Activated CD8-positive, alpha-beta memory T cell treated with anti-CD3 and anti-CD28 coated beads, Interleukin-2, amount 50 U/mL, for 4 hours (primary cell): ENCODE data around the gene HSPG2.
"Not testable (repeated sequence)": the region's sequence is repeated elsewhere in the genome, so short reads cannot be mapped to it uniquely, and the experiment has no call there.

ENCODE experiments used
- DNase-seq: peaks from one replicate; pipeline ENCODE4 v3.0.0-alpha.2; 2020

HSPG2 gene

GRCh38 chr1:21937034-21937371 is at the start of gene HSPG2:
Gene HSPG2 (minus strand): TSS chr1:21937310. CDS start chr1:21937217, 93 bp downstream.
- DNase-seq, result no peak

GRCh38 chr1:21986386-21986785 is 49.3 kb upstream of the HSPG2 start:
- DNase-seq, result not testable (repeated sequence)

DNA sequence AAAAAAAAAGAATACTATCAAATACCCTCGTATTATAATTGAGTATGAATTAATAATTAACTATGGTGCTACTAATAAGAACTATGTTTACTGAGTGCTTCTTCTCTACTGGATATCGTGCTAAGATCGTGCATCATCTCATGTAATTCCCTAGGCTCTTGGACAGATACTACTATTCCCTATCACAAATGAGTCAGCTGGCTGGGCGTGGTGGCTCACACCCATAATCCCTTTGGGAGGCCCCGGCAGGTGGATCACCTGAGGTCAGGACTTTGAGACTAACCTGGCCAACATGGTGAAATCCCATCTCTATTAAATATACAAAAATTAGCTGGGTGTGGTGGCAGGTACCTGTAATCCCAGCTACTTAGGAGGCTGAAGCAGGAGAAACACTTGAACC is 48.8 kb upstream of the HSPG2 start:
- DNase-seq, result not testable (repeated sequence)

- DNase-seq, result not testable (repeated sequence)
These were observed 46.4 kb upstream of the HSPG2 start for GRCh38 chr1:21983539-21983938.

- DNase-seq, result not testable (repeated sequence)
These were observed 45.0 kb upstream of the HSPG2 start for GRCh38 chr1:21982122-21982521.

DNA sequence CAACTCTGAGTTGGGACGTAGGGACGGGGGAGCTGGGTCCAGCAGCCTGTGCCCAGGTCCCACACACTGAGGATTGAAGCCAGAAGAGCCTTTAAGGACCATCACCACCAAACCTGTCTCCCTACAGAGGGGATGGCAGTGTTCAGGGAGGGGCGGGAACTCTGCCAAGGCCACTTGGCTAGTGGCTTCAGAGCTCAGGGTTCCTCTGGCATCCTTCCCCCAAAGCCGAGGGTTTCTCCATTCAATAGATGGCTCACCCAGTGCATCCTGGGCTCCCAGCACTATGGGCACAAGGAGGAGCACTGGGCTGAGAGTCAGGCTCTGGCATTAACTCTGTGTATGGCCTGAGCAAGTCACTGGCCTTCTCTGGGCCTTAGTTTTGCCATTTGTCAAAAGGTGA is 44.1 kb upstream of the HSPG2 start:
- DNase-seq, result not testable (repeated sequence)

DNA sequence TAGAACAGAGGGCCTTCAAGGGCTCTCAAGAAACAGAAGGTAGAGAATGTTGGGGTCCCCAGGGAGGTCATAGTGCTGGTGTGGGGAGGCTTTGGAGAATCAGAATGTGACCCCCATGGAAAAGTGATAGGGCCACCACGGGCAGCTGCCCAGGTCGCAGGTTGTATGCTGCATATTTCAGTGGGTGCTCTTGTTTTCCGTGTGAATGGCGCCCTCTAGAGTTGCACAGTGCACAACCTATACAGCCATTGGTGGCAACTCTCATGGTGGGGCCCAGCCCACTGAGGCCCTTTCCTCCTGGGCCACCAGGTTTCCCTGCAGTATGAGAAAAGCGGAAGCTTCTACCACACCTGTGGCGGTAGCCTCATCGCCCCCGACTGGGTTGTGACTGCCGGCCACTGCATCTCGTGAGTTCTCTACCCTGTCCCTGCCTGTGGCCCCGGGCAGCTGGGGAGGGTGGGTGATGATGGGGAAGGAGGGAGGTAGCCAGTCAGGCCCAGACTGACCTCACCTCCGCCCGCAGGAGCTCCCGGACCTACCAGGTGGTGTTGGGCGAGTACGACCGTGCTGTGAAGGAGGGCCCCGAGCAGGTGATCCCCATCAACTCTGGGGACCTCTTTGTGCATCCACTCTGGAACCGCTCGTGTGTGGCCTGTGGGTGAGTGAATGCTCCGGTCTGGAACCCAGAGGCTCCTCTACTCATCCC is 43.6 kb upstream of the HSPG2 start:
- not testable (repeated sequence) for DNase-seq

DNA sequence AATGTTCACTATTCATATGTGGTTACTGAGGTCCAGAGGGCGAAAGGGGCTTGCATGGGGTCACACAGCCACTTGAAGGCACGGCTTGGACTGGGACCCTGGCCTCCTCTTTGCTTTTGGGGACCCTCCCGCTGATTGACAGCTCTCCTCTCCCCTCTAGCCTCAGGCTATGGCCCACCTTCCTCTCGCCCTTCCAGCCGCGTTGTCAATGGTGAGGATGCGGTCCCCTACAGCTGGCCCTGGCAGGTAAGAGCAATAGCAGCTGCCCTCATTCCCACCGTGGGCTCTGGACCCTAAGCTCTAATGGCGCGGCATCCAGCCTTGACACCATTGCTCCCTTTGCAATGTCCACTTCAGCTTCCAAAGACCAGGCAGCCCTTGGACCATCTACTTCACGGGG is 41.1 kb upstream of the HSPG2 start:
- not testable (repeated sequence) for DNase-seq

- not testable (repeated sequence) for DNase-seq
These were observed 39.7 kb upstream of the HSPG2 start, which contains the start of gene CELA3B for GRCh38 chr1:21976703-21977239. Gene CELA3B (plus strand): TSS chr1:21977022. CDS start chr1:21977040, 18 bp downstream.

- not testable (repeated sequence) for DNase-seq
These were observed 38.2 kb upstream of the HSPG2 start for GRCh38 chr1:21975296-21975695.

- not testable (repeated sequence) for DNase-seq
These were observed 37.6 kb upstream of the HSPG2 start for GRCh38 chr1:21974699-21975098.

DNA sequence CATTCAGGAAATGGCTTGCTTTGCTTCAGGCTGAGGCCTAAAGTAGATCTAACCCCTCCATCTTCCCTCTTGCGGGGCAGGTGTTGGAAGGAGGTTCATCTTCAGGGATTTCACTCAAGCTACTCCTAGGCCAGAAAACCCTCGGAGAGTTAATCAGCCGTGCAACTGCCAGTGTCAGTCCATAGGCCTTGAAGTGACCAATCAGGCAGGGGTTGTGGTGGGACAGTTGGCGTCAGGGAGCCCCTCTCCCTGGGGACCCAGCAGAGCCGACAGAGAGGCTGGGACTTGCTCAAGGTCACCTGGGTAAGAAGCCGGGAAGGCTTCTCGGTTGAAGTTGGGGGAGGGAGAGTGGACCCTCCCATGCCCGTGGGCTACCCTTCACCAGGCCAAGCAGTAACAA is 36.8 kb upstream of the HSPG2 start:
- DNase-seq, result not testable (repeated sequence)

DNA sequence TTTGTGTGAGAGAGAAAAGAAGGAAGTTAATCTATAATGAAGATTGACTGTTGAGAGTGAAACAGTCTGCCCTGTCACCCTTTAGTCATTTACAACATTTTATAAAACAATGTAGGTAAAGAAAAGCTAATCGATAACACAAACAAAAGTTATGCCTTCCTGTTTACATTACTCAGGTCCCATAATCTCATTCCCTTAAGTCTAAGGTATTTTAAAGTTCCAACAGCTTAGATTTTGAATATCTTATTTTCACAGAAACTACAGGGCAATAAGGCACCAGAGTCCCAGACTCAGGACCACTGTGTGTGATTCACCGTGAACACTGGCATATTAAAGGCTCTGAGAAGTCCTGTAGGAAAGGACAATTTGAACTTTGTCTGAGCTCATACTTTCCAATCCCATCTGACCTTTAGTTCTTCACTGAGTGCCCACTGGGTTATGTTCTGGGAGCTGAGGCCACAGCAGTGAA is 35.9 kb upstream of the HSPG2 start:
- DNase-seq, result not testable (repeated sequence)

- DNase-seq, result not testable (repeated sequence)
These were observed 33.4 kb upstream of the HSPG2 start for GRCh38 chr1:21970523-21970922.

DNA sequence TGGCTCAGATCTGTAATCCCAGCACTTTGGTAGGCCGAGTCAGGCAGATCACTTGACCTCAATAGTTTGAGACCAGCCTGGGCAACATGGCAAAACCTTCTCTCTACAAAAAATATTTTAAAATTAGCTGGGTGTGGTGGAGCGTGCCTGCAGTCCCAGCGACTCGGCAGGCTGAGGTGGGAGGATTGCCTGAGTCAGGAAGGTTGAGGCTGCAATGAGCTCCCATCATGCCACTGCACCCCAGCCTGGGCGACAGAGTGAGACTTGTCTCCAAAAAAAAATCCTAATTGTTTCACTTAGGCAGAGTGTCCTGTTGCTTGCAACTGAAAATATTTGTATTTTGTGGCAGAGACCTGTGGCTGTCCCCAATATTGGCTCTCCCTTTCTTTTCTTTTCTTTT is 32.0 kb upstream of the HSPG2 start:
- not testable (repeated sequence) for DNase-seq

DNA sequence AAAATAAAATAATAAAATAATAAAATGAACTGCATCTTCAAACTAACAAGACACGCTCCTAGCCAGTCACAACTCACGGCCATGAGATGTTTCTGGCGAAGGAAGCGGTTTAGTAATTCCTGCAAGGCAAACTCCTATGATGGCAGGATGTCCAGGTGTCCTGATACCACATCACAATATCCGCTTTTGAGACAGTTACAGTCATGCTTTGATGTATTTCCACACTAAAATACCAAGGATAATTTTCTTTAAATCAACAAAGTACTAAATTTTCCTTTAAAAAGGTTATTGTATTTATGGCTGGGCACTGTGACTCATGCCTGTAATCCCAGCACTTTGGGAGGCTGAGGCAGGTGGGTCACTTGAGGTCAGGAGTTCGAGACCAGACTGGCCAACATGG is 30.1 kb upstream of the HSPG2 start:
- DNase-seq, result not testable (repeated sequence)

- no peak for DNase-seq
These were observed 29.3 kb upstream of the HSPG2 start for GRCh38 chr1:21966247-21967000.

DNA sequence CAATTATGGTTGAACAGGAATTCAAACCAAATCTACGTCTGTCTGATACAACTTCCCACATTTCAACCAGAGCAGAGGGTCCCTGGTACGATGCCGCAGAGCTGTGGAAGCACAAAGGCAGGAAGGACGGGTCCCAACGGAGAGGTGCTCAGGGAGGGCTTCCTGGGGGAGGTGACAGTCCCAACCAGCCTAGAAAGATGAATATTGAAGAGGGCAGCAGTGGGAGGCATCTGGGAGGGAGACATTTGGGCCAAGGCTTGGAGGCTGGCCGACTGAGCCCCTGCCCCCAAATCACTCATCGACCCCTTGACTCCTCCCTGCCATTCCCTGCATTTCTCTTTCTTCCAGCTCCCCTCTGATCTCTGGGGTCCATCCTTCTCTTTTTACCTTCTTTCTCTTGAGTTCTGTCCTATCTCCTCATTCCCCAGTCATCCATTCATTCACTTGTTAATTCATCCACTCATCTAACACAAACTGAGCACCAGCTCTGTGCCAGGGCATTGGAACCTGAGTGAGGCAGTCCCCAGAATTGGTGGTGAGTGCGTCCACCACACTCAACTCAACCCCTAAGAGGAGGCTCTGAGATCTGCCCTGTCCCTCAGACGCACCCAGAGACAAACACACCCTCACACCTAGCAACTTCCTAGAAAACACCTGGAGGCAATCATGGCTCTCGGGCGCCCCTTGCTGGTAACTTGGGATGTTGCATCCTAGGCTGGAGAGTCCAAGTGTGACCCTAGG is 26.5 kb upstream of the HSPG2 start:
- DNase-seq, result peak; percentile 85

- no peak for DNase-seq
These were observed 24.7 kb upstream of the HSPG2 start for GRCh38 chr1:21961799-21962198.

DNA sequence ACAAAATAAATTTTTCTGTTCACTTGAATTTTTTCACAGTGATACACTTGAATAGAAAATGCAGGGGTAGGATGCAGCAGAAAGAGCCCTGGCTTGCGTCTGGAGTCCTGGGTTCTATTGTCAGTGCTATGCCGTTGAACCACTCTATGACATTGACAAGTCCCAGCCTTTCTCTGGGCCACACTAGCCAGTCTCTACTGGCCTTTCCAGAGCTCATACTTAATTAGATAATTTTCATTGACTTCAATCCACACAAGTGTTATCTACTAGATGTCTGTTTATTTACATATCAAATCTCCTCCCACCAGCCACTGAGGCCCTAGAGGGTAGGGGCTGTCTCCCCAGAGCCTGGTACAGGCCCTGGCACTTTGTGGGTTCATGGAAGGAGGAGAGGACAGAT is 24.2 kb upstream of the HSPG2 start:
- DNase-seq, result no peak

GRCh38 chr1:21956720-21957552 is 19.8 kb upstream of the HSPG2 start:
- peak; percentile 51 for DNase-seq
